ENCODE measurements around the gene MAGEA4.

The MAGEA4 gene

GRCh38 chrX:151920101-151920500 is 7.4 kb downstream of the MAGEA4 start:
- Histone ChIP-seq H3K27ac (ENCODE audit: low read depth, low read length) (no peak overlapping the region), H3K36me3 (ENCODE audit: control insufficient read depth, low read length) (no peaks in the 10 kb centered on the region), H3K4me2 (ENCODE audit: low read length) (no peak overlapping the region), H3K9me2 (replicated peaks; ENCODE audit: control insufficient read depth, low read length) (no peaks in the 10 kb centered on the region), H3K9me3 (ENCODE audit: control insufficient read depth, insufficient read depth, low read length) (no peaks in the 10 kb centered on the region), H3K27me3 (ENCODE audit: control insufficient read depth, low read length) (no peaks in the 10 kb centered on the region), H3K79me2 (ENCODE audit: control insufficient read depth, low read length) (no peaks in the 10 kb centered on the region), H3K4me1 (ENCODE audit: control insufficient read depth, low read length) (no peaks in the 10 kb centered on the region), H3K4me3 (ENCODE audit: low read length) (no peak overlapping the region), H4K20me1 (ENCODE audit: control insufficient read depth, insufficient read depth, low read depth, low read length) (no peaks in the 10 kb centered on the region), H3F3A (ENCODE audit: control insufficient read depth, insufficient read depth) (no peaks in the 10 kb centered on the region)
- TF ChIP-seq CTCF (IDR thresholded peaks at IDR 0.05; ENCODE audit: low read depth, low read length, poor library complexity, severe bottlenecking): no peak
- TF ChIP-seq EZH2phosphoT487 (IDR thresholded peaks at IDR 0.05; ENCODE audit: borderline replicate concordance, low read length): no peak

GRCh38 chrX:151920530-151920929 is 7.8 kb downstream of the MAGEA4 start:
- H3K4me3 ChIP-seq (ENCODE audit: low read length): no peak overlapping the region
- H3K27me3 ChIP-seq (ENCODE audit: control insufficient read depth, low read length): no peaks in the 10 kb centered on the region
- no peaks in the 10 kb centered on the region for H4K20me1 ChIP-seq (ENCODE audit: control insufficient read depth, insufficient read depth, low read depth, low read length)
- H3K36me3 ChIP-seq (ENCODE audit: control insufficient read depth, low read length): no peaks in the 10 kb centered on the region
- no peak overlapping the region for H3K4me2 ChIP-seq (ENCODE audit: low read length)
- H3K9me2 ChIP-seq (replicated peaks; ENCODE audit: control insufficient read depth, low read length): no peaks in the 10 kb centered on the region
- TF ChIP-seq CTCF (IDR thresholded peaks at IDR 0.05; ENCODE audit: low read depth, low read length, poor library complexity, severe bottlenecking): no peak
- TF ChIP-seq EZH2phosphoT487 (IDR thresholded peaks at IDR 0.05; ENCODE audit: borderline replicate concordance, low read length): no peak
- no peaks in the 10 kb centered on the region for H3K79me2 ChIP-seq (ENCODE audit: control insufficient read depth, low read length)
- no peaks in the 10 kb centered on the region for H3K4me1 ChIP-seq (ENCODE audit: control insufficient read depth, low read length)
- no peaks in the 10 kb centered on the region for H3F3A ChIP-seq (ENCODE audit: control insufficient read depth, insufficient read depth)
- H3K9me3 ChIP-seq (ENCODE audit: control insufficient read depth, insufficient read depth, low read length): no peaks in the 10 kb centered on the region
- H3K27ac ChIP-seq (ENCODE audit: low read depth, low read length): no peak overlapping the region

- TF ChIP-seq EZH2phosphoT487 (IDR thresholded peaks at IDR 0.05; ENCODE audit: borderline replicate concordance, low read length): no peak
- TF ChIP-seq CTCF (IDR thresholded peaks at IDR 0.05; ENCODE audit: low read depth, low read length, poor library complexity, severe bottlenecking): no peak
- Histone ChIP-seq H3K9me2 (replicated peaks; ENCODE audit: control insufficient read depth, low read length) (no peaks in the 10 kb centered on the region), H3K27ac (ENCODE audit: low read depth, low read length) (no peak overlapping the region)
Measured at GRCh38 chrX:151921292-151921691, 8.6 kb downstream of the MAGEA4 start.

GRCh38 chrX:151921866-151922265 is 9.2 kb downstream of the MAGEA4 start:
- no peaks in the 10 kb centered on the region for H3F3A ChIP-seq (ENCODE audit: control insufficient read depth, insufficient read depth)
- H3K27me3 ChIP-seq (ENCODE audit: control insufficient read depth, low read length): no peaks in the 10 kb centered on the region
- H3K79me2 ChIP-seq (ENCODE audit: control insufficient read depth, low read length): no peaks in the 10 kb centered on the region
- TF ChIP-seq EZH2phosphoT487 (IDR thresholded peaks at IDR 0.05; ENCODE audit: borderline replicate concordance, low read length) (no peak), CTCF (IDR thresholded peaks at IDR 0.05; ENCODE audit: low read depth, low read length, poor library complexity, severe bottlenecking) (no peak)
- no peak overlapping the region for H3K4me2 ChIP-seq (ENCODE audit: low read length)
- no peak overlapping the region for H3K4me3 ChIP-seq (ENCODE audit: low read length)
- no peak overlapping the region for H3K27ac ChIP-seq (ENCODE audit: low read depth, low read length)
- H4K20me1 ChIP-seq (ENCODE audit: control insufficient read depth, insufficient read depth, low read depth, low read length): no peaks in the 10 kb centered on the region
- no peaks in the 10 kb centered on the region for H3K9me2 ChIP-seq (replicated peaks; ENCODE audit: control insufficient read depth, low read length)
- H3K9me3 ChIP-seq (ENCODE audit: control insufficient read depth, insufficient read depth, low read length): no peaks in the 10 kb centered on the region
- H3K4me1 ChIP-seq (ENCODE audit: control insufficient read depth, low read length): no peaks in the 10 kb centered on the region
- no peaks in the 10 kb centered on the region for H3K36me3 ChIP-seq (ENCODE audit: control insufficient read depth, low read length)

More at GRCh38 chrX:151921292-151921691, 8.6 kb downstream of the MAGEA4 start:
- H3K36me3 ChIP-seq (ENCODE audit: control insufficient read depth, low read length): no peaks in the 10 kb centered on the region
- H3K79me2 ChIP-seq (ENCODE audit: control insufficient read depth, low read length): no peaks in the 10 kb centered on the region
- no peaks in the 10 kb centered on the region for H3K9me3 ChIP-seq (ENCODE audit: control insufficient read depth, insufficient read depth, low read length)
- H4K20me1 ChIP-seq (ENCODE audit: control insufficient read depth, insufficient read depth, low read depth, low read length): no peaks in the 10 kb centered on the region
- H3K27me3 ChIP-seq (ENCODE audit: control insufficient read depth, low read length): no peaks in the 10 kb centered on the region
- no peaks in the 10 kb centered on the region for H3K4me1 ChIP-seq (ENCODE audit: control insufficient read depth, low read length)
- no peak overlapping the region for H3K4me2 ChIP-seq (ENCODE audit: low read length)
- H3K4me3 ChIP-seq (ENCODE audit: low read length): no peak overlapping the region
- no peaks in the 10 kb centered on the region for H3F3A ChIP-seq (ENCODE audit: control insufficient read depth, insufficient read depth)
